Heart left ventricle (tissue), 13 donors: ENCODE data around the gene INSL4.

ENCODE experiments used
- CTCF ChIP-seq, 12 donors: fragments of 200-600 bp; sonication (generic) in 4 of 12; IDR thresholded peaks; one replicate each; pipeline versions ENCODE4 v1.5.0 to v1.8.0; 2018 to 2022; ENCODE audit warnings: antibody characterized with exemption in 12 of 12, mild to moderate bottlenecking in 5 of 12
- POLR2A ChIP-seq, 2 donors: fragments of 450-650 bp; IDR thresholded peaks; one replicate each; pipeline ENCODE4 v1.6.1; 2017; ENCODE audit warnings: antibody characterized with exemption in 2 of 2, mild to moderate bottlenecking in 2 of 2, moderate library complexity in 2 of 2
- donor health status: ischemic (EF 13 %, LVEDD 7.1; RV severe dilation, severe dysfunction).
- donor health status: DM: no; HTN: yes; CAD: no.
- donor health status: DM: no; HTN: no; CAD: no.
- donor health status: ischemic (EF 25% LVEDD 6.9; RV normal size, moderate dysfunction).
- donor health status: ischemic (EF 25% LVEDD 5.7; RV mildly dilated, moderate dysfunction).
- donor health status: ischemic (EF 35%, LVEDD 5.7; RV mildly dilated, moderate dysfunction).
- donor health status: nonischemic (EF 11% LVEDD 7.7; RV severe dilation, severe dysfunction).
- donor health status: DM: yes; HTN: yes; CAD: no.
- donor health status: PGD.
- donor health status: ischemic (EF 29% LVEDD 5.4; RV normal size, mild dysfunction).
- donor health status: nonischemic (EF 23%, LVEDD 6.1; RV moderate dilation, normal function).

DNA sequence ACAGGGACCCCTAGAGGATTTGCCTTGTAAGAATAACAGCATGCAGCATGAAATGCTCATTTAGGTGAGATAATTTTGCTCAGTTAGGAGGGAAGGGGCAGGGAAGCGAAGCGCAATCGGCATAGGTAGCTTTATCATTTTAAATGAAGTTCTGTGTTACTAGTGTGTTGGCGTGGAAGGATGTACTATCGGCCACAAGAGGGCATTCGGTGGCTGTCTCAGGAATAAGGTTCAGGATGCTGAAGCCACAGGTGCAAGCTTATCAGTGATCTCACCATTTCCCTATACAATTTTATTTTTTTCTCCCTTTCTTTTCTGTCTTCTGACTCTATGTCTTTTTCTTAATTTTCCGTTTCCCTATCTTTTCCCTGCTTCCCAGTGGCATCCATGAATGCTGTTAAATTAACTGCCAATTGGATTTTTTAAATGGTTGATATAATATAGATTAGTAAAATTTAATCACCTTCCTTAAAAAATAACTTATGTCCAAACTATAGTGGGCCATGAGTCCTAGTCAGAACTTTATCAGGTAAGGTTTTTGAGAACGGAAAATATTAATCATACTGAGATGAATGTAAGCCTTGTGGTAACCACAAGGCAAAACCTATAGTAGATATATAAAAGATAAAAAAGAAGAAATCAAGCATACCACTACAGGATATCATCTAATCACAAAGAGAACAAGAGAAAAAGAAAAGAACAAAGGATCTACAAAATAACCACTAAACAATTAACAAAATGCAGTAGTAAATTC, 44.6 kb upstream of the INSL4 start:
- TF ChIP-seq CTCF (IDR thresholded peaks at IDR 0.05), result peak; percentile 44 to 74 (median 69)
- no peak for TF ChIP-seq POLR2A (IDR thresholded peaks at IDR 0.05)
